Fibroblast of skin of scalp (primary cell): ENCODE data around the gene CTDSP2.
"Not testable (repeated sequence)": the region's sequence is repeated elsewhere in the genome, so short reads cannot be mapped to it uniquely, and the experiment has no call there.

ENCODE experiments used
- DNase-seq: peaks from one replicate; pipeline ENCODE4 v3.0.0-alpha.2; 2013

The CTDSP2 gene

DNA sequence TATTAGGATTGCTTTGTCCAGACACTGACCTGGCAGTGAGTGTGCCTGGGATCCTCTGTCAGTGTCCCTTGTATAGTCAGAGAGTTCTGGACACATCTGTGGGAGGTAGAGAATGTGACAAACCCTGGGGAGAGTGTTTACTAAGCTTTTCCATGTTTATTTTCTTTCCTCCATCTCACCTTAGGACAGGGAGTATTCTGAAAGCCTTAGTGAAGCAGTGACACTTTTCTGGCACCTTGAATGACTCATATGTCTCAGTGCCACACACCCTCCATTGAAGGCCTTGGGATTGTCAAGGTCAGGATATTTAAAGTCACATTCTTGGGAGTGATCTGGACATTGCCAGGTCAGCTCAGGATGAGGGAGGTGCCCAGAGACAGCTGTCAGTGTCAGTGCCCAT, 34.9 kb upstream of the CTDSP2 start:
- no peak for DNase-seq

DNA sequence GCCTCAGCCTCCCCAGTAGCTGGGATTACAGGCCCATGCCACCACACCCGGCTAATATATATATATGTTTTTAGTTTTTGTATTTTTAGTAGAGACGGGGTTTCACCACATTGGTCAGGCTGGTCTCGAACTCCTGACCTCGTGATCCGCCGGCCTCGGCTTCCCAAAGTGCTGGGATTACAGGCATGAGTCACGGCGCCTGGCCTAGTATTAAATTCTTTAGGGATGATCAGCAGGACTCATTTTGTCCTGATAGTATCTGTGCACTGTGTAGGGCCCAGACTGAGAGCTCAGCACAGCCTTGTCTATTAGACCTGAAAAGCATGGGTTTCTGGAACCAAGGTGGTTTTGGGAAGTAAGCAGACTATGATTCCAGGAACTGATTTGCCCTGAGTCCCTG, 34.5 kb upstream of the CTDSP2 start:
- DNase-seq = peak; percentile 38

DNA sequence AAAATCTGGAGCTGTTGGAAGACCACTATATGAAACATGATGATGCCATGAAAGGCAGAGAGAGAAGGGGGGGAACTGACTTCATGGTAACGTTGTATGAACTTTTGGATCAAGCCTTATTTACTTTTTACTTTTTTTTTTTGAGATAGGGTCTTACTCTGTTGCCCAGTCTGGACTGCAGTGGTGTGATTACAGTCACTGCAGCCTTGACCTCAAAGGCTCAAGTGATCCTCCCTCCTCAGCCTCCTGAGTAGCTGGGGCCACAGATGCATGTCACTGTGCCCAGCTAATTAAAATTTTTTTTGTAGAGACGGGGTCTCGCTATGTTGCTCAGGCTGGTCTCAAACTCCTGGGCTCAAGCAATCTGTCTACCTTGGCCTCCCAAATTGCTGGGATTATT, 31.3 kb upstream of the CTDSP2 start:
- no peak for DNase-seq

DNA sequence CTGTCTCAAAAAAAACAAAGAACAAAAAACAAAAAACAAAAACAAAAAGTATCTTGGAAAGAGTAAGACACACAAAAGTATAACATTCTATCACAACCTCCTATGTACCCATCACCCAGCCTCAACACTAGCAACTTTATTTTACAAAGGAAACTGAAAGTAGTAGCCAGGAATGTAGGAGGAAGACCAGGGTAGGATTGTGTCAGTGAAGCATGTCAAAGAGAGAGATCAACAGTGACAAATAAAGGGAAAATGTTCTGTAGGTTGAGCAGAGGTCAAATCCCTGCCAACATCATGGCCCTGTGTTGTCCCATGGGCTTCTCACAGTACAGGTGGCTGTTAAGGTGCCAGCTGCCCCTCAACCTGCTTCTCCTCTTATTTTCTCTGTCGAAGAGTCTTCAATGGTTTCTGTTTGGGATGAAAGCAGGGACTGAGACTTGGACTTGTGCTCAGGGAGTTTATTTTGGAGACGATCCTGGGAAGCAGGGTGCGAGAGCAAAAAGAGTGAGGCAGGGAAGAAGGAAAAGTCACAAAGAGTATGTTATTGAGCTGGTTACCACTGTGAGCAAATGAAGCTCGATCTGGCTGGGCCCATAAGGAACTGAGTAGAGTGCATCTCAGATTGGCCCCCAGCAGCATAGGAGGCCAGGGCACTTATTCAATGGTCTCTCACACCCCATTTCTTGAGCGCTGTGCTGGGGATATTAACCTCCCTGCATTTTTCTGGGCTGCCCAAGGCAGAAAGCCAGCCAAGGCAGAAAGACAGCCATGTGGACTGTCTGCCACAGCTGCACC, 29.4 kb upstream of the CTDSP2 start:
- no peak for DNase-seq

DNA sequence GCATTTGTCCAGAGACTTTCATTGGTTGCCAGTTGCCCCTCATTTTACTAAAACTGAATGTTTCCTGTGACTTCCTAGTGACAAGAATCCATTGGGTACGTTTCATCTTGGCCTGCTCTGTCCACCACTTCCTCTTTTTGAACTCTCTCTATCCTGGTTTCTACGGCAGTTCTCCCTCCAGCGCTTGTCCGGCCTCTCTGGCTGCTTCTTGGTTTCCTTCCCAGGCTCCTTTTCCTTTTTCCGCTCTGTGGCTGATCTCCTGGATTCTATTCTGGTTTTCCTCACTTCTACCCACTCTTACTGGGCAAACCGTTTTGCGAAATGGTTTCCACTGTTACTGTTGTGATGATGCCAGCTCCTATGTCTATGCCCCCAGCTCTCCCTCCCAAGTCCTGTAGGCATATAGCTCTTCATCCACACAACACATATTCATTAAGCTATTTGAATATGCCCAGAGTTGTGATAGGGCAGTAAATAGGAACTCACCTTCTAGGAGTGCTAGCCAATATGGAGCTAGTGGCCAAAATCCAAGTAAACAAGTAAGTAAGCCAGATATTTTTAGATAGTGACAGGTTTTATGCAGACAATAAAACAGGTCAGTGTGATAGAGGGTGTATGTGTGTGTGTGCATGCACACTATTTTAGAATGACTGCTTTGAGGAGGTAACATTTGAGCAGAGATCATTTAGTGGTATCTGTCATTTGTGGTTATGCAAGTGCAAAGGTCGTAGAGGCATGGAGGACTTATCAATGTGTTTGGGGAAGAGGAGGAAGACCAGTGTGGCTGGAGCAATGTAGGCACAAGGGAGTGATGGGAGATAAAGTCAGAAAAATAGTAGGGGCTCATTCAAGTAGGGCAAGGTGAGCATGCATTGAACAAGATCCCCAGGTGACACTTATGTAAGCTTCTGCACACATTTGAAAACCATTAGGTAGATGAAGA, 27.9 kb upstream of the CTDSP2 start:
- DNase-seq = no peak

DNA sequence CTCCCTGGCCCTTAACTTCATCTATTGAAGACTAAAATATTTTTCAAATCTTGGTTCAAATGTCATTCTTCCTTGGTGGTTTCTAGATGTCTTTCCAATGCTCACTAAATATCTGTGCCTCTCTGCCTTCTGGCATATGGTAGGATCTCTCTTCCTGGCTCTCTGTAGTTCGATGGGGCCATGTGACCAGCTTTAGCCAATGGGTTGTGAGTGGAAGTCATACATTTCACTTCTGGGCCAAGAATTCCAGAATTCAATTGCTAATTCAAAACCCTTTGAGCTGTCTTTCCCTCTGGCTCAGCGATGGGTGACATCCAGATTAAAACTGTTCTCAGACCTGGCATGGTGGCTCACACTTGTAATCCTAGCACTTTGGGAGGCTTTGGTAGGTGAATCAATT, 25.8 kb upstream of the CTDSP2 start:
- no peak for DNase-seq

DNA sequence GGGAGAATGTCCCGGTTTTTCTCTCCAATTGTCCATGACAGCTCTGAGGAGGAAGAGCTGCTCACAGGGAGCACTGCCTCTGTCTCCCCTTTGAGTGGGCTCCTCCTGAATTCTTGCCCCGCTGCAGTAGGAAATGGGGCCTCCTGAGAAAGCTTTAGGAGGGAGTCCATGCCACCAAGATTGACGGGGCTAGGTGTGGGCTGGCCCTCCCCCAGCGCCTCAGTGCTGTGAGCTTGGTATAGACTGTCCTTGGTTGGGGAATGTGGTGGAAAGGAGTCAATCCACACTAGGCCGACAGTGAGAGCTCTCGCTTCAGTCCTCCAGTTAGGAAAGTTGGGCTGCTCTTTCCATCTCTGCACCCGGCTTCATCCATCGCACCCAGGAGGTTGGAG, 23.4 kb upstream of the CTDSP2 start:
- DNase-seq = no peak

DNA sequence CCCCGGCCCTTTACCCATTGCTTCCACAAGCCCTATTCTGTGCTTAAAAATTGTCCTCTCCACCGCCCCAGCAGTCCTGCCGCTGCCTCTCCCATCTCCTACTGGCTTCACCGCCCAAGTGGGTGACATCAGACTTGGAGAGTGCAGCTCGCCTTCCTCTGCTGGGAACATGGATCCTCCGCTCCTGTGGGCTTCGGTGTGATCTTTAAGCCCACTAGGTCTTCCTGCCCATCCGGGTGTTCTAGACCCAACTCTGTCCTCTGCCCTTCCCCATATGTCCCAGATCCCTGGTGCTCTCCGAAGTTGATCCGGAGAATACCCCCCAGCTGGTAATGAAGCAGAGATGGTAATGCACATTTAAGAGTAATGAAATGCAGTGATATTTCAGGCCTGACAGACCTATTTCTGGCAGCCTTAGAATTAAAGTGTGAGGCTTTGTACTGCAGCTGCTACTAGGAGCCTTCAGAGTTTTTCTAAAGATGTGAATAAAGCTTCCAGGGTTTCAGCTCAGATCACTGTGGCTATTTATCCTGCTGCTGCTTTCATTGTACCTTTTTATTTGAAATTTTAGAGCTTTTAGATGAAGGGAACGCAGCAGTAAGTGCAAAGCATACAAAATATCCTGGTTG, 22.9 kb upstream of the CTDSP2 start:
- peak; percentile 38 for DNase-seq

DNA sequence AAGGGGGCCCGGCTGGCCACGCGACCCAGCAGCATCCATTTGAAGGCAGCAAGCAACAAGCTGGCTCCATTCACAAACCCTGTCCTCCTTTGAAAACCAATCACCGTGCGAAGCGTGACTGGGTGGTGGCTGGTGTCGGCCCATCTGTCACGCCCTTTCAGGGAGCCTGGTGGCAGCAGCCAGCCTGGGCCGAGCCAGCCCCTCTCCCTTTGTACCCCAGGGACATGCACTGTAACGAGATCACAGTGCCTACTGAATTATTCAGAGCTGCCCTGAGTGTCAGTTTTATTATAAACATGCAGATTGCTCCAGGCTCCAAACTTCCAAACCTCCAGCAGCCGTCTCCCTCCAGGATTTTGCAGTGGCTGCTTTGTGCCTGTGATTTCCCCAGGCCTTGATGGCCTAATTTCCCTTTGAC, 22.3 kb upstream of the CTDSP2 start:
- peak; percentile 65 for DNase-seq

DNA sequence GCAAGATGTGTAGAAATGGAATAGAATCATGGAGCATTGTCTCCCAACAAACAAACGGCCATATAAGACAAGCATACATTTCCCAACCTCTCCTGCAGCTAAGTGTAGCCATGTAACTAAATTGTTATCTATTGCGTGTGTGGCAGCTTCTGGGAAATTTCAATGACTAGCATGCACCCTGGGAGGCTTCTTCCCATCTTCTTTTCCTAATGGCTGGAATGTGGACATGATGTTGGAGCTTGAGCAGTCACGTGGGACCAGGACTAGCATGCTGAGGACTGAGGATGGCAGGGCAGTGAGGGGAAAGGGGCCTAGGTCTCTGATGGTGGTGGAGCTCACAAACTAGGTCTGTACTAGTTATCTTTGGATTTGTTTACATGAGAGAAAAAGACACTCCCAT, 21.7 kb upstream of the CTDSP2 start:
- DNase-seq = peak; percentile 81

DNA sequence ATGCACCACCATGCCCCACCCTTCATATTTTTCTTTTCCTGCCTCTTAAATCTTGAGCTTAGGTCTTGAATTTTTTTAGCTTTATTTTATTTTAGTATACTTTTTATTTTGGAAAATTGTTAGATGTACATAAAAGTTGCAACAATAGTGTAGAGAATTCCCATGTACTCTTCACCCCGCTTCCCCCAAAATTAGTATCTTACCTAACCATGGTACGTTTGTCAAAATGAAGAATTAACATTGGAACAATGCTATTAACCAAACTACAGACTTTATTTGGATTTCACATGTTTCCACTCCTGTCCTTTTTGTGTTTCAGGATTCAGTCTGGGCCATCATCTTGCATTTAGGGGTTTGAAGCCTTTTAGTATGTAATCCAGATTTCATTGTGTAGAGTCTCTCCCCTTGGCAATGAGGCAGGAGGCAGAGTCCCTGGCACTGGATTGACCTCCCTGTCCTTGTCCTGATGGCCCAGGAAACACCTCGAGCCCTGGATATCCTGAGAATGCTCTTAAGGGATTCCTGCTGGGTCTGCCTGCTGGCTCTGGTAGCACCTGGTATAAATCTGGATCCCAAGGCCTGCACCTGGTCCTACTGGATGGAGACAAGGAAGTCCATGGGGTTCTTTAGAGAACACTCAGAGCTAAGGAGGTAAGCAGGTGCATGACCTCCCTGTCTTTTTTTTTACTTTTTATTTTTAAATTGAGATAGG, 19.9 kb upstream of the CTDSP2 start:
- no peak for DNase-seq

DNA sequence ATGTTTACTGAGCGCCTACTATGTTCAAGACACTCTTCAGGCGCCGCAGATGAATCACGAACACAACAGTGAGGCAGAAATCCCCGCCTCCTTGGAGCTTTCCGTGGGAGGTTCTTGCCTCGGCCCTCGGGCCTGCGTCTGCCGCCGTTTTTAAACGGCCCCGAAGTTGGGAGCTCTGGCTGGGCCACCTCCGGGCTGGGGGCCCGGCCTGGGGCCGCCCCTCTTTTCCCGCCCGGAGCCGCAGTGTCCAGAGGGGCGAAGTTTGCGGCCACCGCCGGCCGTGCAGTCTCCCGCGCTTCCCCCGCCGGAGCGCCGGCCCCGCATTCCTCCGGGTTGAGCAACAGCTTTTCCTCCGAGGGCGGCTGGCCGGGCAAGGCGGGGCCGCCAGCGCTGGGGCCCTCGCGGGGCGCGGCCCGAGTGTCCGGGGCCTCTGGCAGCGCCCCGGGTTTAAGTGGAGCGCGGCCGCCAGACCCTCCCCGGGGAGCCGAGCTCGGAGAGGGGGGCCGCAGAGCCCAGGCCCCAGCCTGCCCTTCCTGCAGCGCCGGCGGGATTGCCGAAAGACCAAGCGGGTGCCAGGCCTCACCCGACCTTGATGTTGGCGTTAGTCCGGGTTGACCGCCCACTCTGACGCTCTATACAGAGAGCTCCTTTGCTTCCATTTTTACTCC, 18.7 kb upstream of the CTDSP2 start:
- peak; percentile 81 for DNase-seq

DNA sequence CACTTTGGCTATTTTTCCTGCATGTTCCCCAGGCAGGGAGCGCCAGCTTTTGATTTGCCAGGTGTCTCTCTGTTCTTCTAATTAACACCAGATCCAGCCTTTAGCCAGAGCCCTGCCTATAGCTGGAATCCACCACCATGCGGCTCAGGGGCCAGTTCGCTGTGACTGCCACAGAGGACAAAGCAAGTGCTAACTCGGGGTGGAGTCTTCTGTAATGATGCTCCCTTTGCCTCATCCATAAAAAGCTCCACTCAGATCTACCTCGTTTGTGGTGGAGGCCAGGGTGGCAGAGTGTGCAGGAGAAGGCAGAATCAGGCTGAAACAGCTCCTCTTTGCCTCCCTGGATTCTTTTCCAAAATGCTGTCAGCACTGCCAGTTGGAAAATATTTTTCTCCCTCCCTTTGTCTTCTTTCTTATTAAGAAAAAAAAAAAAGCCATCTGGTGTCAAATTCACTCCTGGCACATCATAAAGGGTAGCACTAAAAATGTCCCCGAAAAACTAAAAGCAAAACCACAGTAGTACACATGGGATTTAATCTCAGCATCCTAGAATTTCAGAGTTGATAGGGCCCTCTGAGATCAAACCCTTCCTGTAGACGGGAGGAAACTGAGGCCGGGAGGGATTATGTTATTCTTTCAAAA, 18.0 kb upstream of the CTDSP2 start:
- peak; percentile 70 for DNase-seq

DNA sequence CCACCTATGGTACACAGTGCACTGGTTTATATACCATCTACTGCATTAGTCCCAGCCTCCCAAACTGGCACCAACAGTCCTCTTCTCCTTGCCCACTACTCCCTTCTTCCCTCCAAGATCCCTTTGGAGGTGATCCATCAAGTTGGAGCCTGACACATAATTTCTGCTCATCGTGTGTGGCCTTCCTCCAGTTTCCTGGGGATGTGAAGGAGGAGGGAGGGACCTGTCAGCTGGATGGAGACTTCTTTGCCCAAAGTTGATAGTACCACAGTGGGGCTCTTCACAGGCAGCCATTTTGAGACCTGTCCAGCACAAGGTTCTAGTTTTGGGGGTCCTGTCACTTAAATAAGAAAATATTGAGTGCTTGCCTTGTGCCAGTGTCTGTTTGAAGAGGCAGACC, 17.1 kb upstream of the CTDSP2 start:
- no peak for DNase-seq

DNA sequence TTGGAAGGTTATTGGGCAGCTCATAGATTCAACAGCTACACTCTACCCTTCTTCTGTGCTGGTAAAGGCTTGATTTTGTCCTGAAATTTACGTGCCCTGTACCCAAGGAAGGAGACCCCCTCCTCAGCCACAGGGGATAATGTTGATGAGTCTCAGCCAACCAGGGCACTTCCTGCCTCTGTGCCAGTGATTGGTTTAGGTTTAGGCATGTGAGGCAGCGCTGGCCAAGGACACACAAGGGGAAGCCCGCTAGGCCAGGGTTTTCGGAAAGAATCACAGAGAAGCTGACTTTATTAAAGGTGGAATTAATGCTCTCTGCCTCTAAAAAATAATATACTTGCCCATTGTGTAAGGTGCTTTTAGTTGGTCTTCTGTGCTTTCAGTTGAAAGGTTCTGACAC, 15.4 kb upstream of the CTDSP2 start:
- no peak for DNase-seq

DNA sequence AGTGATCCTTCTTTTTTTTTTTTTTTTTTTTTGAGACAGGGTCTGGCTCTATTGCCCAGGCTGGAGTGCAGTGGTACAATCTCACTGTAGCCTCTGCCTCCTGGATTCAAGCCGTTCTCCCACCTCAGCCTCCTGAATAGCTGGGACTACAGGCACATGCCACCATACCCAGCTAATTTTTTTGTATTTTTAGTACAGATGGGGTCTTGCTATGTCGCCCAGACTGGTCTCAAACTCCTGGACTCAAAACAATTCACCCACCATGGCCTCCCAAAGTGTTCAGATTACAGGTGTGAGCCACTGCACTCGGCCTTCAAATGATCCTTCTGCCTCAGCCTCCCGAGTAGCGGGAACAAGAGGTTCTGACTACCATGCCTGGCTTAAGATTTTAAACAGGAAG, 14.4 kb upstream of the CTDSP2 start:
- DNase-seq = not testable (repeated sequence)

DNA sequence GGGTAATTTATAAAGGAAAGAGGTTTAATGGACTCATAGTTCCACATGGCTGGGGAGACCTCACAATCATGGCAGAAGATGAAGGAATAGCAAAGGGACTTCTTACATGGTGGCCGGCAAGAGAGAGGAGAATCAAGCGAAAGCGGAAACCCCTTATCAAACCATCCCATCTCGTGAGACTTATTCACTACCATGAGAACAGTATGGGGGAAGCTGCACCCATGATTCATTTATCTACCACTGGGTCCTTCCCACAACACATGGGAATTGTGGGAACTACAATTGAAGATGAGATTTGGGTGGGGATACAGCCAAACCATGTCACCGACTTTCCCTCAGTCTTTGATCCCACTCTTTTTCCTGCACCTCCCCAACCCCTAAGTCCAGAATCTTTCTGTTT, 12.6 kb upstream of the CTDSP2 start:
- DNase-seq = no peak

DNA sequence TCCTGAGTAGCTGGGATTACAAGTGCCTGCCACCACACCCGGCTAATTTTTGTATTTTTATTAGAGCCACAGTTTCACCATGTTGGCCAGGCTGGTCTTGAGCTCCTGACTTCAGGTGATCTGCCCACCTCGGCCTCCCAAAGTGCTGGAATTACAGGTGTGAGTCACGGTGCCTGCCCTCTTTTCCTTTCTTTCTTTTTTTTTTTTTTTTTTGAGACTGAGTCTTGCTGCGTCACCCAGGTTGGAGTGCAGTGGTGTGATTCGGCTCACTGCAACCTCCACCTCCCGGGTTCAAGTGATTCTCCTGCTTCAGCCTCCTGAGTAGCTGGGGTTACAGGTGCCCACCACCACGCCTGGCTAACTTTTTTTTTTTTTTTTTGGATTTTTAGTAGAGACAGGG, 11.6 kb upstream of the CTDSP2 start:
- not testable (repeated sequence) for DNase-seq

DNA sequence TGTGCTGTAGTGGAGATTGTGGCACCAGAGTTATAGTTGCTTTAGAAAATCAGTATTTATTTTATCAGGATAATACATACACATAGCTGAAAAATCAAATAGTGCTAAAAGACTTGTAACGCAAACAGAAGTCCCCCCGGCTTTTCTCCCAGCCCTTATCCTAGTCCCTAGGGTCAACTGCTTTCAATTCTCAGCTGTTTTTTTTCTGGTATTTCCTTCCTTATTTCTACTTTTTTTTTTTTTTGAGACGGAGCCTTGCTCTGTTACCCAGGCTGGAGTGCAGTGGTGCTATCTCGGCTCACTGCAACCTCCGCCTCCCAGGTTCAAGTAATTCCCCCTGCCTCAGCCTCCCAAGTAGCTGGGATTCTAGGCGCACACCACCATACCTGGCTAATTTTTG, 8.4 kb upstream of the CTDSP2 start:
- DNase-seq = no peak

DNA sequence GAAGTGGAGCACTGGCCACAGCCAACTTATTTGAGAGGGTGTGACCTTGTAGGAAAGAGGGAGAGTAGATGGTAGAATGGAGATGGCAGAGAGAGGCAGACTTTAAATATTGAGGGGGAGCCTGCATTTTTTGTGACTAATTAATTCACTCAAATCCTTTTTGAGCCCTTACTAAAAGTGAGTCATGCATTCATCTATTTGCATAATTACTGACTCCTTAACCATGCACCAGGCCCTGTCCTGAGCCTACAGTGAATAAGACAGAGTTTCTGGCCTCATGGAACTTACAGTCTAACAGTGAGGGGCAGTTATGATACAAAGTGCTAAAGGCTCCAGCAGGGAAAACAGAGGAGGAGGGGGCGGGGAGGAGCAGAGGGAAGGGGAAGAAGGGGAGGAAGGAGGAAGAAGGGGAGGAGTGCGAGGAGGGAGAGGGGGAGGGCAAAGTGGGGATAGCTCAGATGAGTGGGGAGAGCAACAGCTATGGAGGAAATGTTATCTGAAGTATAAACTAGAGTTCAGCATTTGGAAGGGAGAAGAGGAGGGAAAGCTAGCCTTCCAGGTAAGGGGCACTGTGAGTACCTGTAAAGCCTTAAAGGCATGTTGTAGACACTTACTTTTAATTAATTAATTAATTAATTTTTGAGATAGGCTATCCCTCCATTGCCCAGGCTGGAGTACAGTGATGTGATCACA, 7.5 kb upstream of the CTDSP2 start:
- DNase-seq = no peak
